Measurements from ENCODE around the gene ATP6V0A4.
"Not testable (repeated sequence)": the region's sequence is repeated elsewhere in the genome, so short reads cannot be mapped to it uniquely, and the experiment has no call there.

DNA sequence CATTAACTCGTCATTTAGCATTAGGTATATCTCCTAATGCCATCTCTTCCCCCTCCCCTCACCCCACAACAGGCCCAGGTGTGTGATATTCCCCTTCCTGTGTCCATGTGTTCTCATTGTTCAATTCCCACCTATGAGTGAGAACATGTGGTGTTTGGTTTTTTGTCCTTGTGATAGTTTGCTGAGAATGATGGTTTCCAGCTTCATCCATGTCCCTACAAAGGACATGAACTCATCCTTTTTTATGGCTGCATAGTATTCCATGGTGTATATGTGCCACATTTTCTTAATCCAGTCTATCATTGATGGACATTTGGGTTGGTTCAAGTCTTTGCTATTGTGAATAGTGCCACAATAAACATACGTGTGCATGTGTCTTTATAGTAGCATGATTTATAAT lies 13.3 kb upstream of the ATP6V0A4 start:
- TF ChIP-seq EZH2 (optimal IDR thresholded peaks at IDR 0.05; ENCODE audit: low read depth, low read length); EZH2phosphoT487 (IDR thresholded peaks at IDR 0.05; ENCODE audit: low read length): not testable (repeated sequence)
- TF ChIP-seq, protein P1, sequence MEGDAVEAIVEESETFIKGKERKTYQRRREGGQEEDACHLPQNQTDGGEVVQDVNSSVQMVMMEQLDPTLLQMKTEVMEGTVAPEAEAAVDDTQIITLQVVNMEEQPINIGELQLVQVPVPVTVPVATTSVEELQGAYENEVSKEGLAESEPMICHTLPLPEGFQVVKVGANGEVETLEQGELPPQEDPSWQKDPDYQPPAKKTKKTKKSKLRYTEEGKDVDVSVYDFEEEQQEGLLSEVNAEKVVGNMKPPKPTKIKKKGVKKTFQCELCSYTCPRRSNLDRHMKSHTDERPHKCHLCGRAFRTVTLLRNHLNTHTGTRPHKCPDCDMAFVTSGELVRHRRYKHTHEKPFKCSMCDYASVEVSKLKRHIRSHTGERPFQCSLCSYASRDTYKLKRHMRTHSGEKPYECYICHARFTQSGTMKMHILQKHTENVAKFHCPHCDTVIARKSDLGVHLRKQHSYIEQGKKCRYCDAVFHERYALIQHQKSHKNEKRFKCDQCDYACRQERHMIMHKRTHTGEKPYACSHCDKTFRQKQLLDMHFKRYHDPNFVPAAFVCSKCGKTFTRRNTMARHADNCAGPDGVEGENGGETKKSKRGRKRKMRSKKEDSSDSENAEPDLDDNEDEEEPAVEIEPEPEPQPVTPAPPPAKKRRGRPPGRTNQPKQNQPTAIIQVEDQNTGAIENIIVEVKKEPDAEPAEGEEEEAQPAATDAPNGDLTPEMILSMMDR (IDR thresholded peaks at IDR 0.05; ENCODE audit: low read length) = not testable (repeated sequence)
